Cardiac fibroblast (primary cell): ENCODE measurements around the gene CUL5.
A peak's percentile ranks its signal among the peaks of the same experiment; 100 is the strongest.

Source experiments
- DNase-seq, 2 donors: peaks; one replicate each; pipeline versions ENCODE4 v3.0.0 to v3.0.0-alpha.2; 2010; ENCODE audit warnings: low read depth in 2 of 2
- H3K4me3 ChIP-seq, 2 donors: replicated peaks in 1 of 2; 1 replicate in 1 of 2; 2 replicates in 1 of 2; pipeline ENCODE4 v1.5.1; 2011; ENCODE audit warnings: low read depth in 2 of 2, low read length in 2 of 2, mild to moderate bottlenecking in 2 of 2, moderate library complexity in 1 of 2
- TF ChIP-seq, protein P1 (sequence below): IDR thresholded peaks from one replicate; pipeline ENCODE4 v1.5.1; 2011; ENCODE audit warnings: low read depth, mild to moderate bottlenecking, low read length, inconsistent platforms

Gene CUL5

DNA sequence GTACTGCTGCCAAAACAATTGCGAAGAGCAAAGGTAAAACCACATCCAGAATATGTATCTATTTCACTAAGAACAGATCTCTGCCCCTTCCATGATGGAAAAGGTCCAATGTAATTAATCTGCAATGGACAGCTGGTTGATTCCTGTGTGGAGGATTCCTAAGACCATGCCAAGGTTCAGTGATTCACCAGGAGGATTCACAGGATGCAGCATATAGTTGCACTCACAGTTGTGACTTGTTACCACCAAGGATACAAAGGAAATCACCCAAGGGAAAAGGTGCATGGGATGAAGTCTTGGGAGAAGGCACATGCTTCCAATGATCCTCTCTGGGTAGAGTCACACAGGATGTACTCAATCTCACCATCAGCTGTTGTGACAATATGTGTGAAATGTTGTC, 35.1 kb upstream of the CUL5 start:
- TF ChIP-seq, protein P1, sequence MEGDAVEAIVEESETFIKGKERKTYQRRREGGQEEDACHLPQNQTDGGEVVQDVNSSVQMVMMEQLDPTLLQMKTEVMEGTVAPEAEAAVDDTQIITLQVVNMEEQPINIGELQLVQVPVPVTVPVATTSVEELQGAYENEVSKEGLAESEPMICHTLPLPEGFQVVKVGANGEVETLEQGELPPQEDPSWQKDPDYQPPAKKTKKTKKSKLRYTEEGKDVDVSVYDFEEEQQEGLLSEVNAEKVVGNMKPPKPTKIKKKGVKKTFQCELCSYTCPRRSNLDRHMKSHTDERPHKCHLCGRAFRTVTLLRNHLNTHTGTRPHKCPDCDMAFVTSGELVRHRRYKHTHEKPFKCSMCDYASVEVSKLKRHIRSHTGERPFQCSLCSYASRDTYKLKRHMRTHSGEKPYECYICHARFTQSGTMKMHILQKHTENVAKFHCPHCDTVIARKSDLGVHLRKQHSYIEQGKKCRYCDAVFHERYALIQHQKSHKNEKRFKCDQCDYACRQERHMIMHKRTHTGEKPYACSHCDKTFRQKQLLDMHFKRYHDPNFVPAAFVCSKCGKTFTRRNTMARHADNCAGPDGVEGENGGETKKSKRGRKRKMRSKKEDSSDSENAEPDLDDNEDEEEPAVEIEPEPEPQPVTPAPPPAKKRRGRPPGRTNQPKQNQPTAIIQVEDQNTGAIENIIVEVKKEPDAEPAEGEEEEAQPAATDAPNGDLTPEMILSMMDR, result no peak
- no peak overlapping the region for H3K4me3 ChIP-seq
- DNase-seq, result no peak

DNA sequence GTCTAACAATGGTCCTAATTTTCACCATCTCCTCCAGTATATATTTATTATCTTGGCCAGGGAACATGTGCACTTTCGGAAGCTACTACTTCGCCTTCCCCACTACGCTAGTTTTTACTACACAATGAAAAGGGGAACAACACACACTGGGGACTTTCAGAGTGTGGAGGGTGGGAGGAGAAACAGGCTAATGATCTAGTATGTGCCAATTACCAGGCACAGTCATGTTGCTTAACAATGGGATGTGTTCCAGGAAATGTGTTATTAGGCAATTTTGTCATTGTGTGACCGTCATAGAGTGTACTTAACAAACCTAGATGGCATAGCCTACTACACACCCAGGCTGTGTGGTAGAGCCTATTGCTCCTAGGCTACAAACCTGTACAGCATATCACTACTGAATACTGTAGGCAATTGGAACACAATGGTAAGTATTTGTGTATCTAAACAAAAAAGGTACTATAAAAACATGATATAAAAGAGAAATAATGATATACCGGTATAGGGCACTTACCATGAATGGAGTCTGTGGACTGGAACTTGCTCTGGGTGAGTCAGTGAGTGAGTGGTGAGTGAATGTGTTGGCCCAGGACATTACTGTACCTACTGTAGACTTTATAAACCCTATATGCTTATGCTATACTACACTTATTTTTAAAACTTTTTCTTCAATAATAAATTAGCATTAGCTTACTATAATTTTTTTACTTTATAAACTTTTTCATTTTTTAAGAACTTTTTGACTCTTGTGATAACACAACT, 20.1 kb upstream of the CUL5 start:
- DNase-seq, result no peak
- no peak overlapping the region for H3K4me3 ChIP-seq
- TF ChIP-seq, protein P1, result no peak

GRCh38 chr11:107991868-107992414, 16.8 kb upstream of the CUL5 start:
- TF ChIP-seq, protein P1, result no peak
- DNase-seq, result no peak
- no peak overlapping the region for H3K4me3 ChIP-seq

GRCh38 chr11:107996006-107996776, 12.5 kb upstream of the CUL5 start:
- TF ChIP-seq, protein P1, result no peak
- DNase-seq, result no peak
- no peak overlapping the region for H3K4me3 ChIP-seq

DNA sequence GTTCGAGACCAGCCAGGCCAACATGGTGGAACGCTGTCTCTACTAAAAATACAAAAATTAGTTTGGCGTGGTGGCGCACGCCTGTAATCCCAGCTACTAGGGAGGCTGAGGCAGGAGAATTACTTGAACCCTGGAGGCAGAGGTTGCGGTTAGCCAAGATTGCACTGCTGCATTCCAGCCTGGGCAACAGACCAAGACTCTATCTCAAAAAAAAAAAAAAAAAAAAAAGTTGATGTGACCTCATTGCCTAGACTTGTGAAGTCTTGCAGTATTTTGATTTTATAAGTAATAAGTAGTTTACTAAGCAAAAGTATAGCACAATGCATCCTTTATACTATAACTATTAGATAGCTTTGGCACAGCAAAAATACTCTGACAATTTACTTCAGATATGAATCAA, 9.9 kb upstream of the CUL5 start:
- no peak overlapping the region for H3K4me3 ChIP-seq
- TF ChIP-seq, protein P1, result no peak
- DNase-seq, result peak; percentile 27 to 37

GRCh38 chr11:107999759-108000455, 8.8 kb upstream of the CUL5 start:
- peak; percentile 32 to 57 for DNase-seq
- H3K4me3 ChIP-seq, result no peak overlapping the region
- TF ChIP-seq, protein P1, result peak; percentile 51
